Mammary epithelial cell (primary cell): Measurements from ENCODE around the gene GPBP1L1.

Experiments
- EZH2 ChIP-seq: IDR thresholded peaks from 2 replicates; pipeline ENCODE4 v1.6.1; 2012; ENCODE audit warnings: low read length, inconsistent platforms, borderline replicate concordance
- TF ChIP-seq, protein P1 (sequence below), 2 donors: IDR thresholded peaks in 1 of 2; conservative IDR thresholded peaks in 1 of 2; 2 replicates each; pipeline ENCODE4 v1.5.1; 2011 to 2012; ENCODE audit warnings: inconsistent platforms in 2 of 2, low read length in 2 of 2, mild to moderate bottlenecking in 2 of 2, control low read depth in 1 of 2, low read depth in 1 of 2; ENCODE audit not compliant: insufficient read depth in 1 of 2; ENCODE audit errors: extremely low read depth in 1 of 2

DNA sequence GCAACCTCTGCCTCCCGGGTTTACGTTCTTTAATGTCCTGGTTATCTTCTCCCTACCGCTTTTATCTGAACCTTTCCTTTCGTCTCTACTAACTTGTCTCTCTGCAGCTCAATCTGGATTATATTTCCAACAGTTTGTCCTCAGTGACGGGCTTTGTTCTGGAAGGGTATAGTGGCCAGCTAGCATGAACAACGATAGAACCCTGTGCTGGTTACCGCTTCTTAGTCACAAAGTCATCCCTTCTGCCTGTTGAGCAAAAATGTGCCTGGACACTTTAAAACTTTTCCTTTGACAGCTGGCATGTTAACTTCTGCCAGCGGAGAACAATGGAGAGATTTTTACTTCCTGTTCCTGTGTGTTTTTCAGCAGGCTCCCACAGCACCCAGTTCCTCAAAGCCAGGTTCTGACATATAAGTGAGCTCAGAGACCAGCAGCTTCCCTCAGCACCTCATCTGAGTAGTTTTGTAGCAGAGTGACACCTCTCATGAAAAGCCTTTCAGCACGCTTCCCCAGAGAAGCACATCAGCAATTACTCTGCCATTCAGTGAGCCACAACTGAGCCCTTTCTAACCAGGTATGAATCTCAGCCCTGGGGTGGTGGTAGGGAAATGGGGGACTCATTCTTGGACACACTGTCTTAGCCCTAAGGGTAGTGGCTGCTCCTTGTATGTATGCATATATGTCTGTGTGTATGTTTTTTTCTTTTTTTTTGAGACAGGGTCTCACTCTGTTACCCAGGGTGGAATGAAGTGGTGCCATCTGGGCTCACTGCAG is 38.9 kb downstream of the GPBP1L1 start:
- TF ChIP-seq, protein P1, sequence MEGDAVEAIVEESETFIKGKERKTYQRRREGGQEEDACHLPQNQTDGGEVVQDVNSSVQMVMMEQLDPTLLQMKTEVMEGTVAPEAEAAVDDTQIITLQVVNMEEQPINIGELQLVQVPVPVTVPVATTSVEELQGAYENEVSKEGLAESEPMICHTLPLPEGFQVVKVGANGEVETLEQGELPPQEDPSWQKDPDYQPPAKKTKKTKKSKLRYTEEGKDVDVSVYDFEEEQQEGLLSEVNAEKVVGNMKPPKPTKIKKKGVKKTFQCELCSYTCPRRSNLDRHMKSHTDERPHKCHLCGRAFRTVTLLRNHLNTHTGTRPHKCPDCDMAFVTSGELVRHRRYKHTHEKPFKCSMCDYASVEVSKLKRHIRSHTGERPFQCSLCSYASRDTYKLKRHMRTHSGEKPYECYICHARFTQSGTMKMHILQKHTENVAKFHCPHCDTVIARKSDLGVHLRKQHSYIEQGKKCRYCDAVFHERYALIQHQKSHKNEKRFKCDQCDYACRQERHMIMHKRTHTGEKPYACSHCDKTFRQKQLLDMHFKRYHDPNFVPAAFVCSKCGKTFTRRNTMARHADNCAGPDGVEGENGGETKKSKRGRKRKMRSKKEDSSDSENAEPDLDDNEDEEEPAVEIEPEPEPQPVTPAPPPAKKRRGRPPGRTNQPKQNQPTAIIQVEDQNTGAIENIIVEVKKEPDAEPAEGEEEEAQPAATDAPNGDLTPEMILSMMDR (conservative IDR thresholded peaks at IDR 0.05 in 1 of 2, IDR thresholded peaks at IDR 0.05 in 1 of 2; ENCODE audit: extremely low read depth in 1 of 2, insufficient read depth in 1 of 2, low read depth in 1 of 2, low read length in 2 of 2), result no peak
- TF ChIP-seq EZH2, result no peak
